HG03571 (cell line): ENCODE data around the gene CERKL.
A peak's percentile ranks its signal among the peaks of the same experiment; 100 is the strongest.
"Not testable (repeated sequence)": the region's sequence is repeated elsewhere in the genome, so short reads cannot be mapped to it uniquely, and the experiment has no call there.

Source experiments
- ATAC-seq: cut with Tn5 transposase; IDR thresholded peaks from one replicate; pipeline ENCODE4 v1.9.1; 2021; ENCODE audit not compliant: unreplicated experiment

The CERKL gene, protein sequence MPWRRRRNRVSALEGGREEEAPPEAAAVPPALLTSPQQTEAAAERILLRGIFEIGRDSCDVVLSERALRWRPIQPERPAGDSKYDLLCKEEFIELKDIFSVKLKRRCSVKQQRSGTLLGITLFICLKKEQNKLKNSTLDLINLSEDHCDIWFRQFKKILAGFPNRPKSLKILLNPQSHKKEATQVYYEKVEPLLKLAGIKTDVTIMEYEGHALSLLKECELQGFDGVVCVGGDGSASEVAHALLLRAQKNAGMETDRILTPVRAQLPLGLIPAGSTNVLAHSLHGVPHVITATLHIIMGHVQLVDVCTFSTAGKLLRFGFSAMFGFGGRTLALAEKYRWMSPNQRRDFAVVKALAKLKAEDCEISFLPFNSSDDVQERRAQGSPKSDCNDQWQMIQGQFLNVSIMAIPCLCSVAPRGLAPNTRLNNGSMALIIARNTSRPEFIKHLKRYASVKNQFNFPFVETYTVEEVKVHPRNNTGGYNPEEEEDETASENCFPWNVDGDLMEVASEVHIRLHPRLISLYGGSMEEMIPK

DNA sequence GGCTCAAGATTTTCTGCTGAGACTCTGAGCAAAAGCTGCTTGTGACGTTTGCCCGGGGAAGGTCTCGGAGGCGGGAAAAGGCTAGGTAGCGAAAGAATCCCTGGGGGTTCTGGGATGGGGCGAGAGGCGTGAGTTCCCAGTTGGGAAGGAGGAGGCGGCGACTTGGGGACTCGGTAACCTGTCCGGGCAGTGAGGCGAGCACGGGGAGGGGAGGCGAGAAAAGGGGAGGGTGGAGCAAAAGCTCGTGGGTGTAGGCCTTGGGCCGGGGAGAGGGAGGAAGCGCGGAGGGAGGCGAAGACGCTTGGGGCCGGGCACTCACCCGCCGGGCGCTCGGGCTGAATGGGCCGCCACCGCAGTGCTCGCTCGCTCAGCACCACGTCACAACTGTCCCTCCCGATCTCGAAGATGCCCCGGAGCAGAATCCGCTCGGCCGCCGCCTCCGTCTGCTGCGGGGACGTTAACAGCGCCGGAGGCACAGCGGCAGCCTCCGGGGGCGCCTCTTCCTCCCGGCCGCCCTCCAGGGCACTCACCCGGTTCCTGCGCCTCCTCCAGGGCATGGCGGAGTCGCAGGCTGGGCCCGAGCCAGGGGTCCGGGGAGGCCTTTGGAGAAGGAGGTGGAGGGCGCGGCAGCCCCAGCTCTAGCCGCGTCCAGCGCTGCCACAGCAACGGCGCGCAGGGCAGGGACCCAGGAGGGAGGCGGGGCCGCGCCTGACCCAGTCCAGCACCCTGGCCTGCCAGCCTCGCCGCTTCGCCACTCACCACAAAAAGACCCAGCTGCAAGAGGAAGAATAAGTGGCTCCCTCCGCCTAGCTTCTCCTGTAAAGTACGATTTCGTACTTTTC lies at the start of gene CERKL:
CERKL (minus strand) TSS at position 656 of the 842 bp plus-strand sequence; CDS start at position 557, 99 bp downstream.
- ATAC-seq = peak; percentile 90

DNA sequence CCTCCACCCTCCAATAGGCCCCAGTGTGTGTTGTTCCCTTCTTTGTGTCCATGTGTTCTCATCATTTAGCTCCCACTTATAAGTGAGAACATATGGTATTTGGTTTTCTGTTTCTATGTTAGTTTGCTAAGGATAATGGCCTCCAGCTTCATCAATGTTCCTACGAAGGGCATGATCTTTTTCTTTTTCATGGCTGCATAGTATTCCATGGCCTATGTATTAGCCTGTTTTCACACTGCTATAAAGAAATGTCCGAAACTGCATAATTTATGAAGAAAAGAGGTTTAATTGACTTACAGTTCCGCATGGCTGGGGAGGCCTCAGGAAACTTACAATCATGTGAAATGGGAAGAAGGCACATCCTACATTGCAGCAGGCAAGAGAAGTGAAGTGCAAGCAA lies 45.6 kb upstream of the CERKL start:
- not testable (repeated sequence) for ATAC-seq

GRCh38 chr2:181698223-181698622 lies 41.3 kb upstream of the CERKL start:
- no peak for ATAC-seq

- ATAC-seq = no peak
These were observed 40.7 kb upstream of the CERKL start for GRCh38 chr2:181697571-181697970.

DNA sequence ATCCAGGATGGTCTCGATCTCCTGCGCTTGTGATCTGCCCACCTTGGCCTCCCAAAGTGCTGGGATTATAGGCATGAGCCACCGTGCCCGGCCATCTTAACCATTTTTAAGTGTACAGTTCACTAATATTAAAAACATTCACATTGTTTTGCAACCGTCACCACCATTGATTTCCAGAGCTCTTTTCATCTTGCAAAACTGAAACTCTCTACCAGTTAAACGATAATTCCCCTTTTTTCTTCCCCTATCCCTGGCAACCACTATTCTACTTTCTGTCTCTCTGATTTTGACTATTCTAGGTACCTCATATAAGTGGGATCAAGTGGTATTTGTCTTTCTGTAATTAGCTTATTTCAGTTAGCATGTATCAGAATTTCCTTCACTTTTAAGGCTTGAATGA lies 40.2 kb upstream of the CERKL start:
- ATAC-seq = no peak

DNA sequence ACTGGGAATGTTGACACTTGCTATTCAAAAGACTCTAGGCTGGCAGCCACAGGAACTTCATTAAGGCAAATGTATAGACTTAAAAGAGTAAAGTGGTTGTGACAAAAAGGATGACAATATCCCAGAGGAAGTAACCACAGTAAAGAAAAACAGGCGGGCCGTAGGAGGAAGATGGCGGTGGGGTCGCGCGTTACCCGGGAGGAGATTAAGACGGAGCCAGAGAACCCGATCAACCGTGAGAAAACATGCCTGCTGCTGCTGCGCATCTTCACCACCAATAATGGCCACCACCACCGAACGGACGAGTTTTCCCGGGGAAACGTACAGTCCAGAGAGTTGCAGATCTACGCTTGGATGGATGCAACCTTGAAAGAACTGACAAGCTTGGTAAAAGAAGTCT lies 37.4 kb upstream of the CERKL start:
- ATAC-seq = no peak

DNA sequence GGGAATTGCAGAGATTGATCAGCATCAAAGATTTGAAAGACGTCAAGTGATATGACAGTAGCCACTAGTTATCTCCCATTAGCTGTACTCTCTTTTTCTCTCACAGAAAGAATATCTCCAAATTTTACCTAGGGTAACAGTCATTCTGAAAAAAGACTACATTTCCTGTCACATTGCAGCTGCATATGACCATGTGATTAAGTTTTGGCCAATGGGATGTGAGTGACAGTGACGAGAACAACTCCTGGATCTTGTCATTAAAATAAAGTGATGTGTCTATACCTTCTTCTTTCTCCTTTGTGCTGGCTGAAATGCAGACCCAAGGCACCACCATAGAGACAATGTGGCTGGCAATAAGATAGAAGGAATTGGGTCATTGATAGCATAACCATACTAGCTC lies 34.0 kb upstream of the CERKL start:
- ATAC-seq = no peak

GRCh38 chr2:181686576-181687185 lies 29.8 kb upstream of the CERKL start:
- no peak for ATAC-seq

DNA sequence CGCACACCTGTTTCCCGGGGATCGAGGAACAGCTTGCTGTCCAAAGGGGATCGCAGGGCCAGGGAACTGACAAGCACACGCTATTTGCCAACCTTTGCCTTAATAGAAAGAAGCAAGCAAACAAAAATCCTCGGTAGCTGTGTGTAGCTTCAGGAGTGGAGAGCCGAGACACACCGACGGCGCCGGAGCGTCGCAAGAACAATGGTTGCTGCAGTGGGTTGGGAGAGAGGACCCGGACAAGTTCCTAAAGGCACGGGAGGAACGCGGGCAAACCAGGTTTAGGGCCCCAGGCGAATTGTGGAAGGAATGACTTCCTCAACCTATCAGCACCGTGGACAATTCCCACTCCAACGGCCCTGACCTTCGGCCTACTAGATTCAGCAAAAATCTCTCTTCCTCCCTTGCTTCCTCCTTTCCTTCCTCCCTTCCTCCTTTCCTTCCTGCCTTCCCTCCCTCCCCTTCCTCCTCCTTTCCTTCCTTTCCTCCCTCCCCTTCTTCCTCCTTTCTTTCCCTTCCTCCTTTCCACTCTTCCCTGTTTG lies 28.3 kb upstream of the CERKL start:
- no peak for ATAC-seq

GRCh38 chr2:181684454-181685149 lies 27.7 kb upstream of the CERKL start:
- ATAC-seq = no peak

DNA sequence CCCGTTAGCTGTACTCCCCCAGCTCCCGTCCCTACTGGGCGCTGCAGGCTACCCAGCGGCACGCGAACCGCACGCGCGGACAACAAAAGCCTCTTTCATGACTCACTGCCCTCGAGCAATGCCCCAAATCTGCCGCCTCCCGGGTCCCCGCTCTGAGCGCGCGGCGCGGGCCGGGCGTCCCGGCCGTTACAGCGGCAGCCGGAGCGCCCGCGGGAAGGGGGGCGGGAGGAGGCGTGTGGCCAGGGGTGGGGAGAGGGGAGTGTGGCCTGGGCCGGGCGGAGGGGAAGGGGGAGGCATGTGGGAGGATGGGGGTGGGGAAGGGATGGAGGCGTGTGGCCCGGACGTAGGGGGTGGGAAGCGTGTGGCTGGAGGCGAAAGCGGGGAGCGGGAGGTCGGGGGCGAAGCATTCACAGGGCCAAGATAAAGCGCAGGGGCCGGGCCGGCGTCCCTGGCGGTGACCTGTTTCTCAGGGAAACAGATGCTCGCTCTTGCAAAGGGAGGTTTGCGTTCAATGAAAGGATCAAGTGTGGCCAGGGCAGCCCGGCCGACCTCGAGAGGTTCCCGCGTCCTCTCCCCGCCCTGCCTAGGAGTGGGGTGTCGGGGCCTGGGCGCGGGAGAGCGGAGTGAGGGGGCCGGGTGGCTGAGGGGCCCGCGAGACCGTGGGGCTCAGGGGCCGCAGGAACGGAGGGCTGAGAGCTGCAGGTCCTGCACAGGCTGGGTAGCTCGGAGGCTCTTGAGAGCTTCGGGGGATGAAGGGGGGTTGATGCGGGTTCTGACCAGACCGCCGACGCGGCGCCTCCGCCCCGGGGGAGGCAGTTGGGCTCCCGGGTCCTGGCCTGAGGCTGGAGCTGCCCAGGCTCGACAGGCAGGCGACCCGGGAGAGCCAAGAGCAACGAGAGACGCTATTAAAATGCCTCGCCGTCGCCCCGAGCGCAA lies 26.9 kb upstream of the CERKL start:
- no peak for ATAC-seq

DNA sequence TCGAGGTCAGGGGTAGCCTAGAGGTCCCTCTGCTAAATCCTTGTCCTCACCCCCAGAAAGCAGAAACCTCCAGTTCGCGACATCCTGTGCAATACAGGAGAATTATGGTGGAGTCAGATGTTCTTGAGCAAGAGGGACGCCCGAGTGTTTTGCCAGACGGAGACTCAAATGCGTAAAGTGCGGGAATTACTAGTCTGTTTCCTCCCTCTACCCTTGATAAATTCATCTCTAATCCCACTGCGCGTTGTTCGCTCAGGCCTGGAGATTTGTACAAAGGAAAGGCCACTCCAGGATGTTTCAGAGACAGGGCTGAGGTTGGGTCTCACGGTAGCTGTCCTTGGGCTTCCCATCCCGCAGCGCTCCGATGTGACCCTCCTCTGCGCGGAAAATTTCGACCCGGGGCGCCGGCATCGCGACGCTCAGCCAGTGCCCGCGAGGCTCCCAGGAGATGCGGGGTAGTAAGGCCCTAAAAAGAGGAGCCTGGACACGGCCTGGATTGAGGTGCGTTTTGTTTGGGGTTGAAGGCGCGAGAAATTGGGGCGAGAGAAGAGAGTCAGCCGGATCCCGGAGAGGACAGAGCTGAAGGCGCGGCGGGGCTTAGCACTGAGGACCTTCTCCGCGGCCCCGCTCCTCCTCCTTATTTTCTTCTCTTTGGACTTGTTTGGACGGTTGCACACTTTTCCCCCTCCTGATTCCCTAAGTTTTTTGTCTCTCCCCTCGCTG lies 26.1 kb upstream of the CERKL start:
- ATAC-seq = no peak

DNA sequence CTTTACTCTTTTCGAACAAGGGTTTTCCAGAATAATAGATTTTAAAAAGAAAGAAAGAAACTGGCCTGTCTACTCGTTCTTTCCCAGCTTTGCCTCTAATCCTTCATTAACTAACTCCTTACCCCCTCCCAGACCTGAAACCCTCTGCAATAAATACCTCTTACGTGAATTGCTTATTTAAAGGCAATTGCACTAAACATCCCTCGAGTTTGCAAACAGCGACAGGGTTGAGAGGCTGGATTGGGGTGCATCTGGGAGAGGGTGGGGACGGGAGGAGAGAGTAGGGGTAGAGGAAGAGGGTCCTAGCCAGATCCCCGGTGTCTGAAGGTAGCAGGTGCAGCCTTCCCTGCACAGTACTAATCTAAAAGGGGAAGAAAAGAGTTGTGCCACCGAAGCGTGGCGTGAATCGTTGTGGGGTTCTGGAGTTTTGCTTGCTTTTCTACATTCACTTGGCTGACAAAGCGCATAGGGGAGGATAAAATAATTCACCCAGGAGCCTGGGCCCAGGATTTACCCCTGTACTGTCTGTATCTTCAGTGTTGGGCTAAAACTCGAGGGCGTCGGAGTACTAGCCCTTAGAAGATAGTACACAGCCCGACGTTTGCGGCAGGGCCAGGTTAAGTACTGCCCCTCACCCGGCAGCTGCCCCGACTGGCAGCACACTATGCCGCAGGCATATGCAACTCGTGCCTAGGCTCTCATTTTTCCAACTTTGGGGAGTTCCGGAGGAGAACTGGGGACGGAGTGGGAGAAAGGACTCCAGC lies 25.3 kb upstream of the CERKL start:
- ATAC-seq = no peak

DNA sequence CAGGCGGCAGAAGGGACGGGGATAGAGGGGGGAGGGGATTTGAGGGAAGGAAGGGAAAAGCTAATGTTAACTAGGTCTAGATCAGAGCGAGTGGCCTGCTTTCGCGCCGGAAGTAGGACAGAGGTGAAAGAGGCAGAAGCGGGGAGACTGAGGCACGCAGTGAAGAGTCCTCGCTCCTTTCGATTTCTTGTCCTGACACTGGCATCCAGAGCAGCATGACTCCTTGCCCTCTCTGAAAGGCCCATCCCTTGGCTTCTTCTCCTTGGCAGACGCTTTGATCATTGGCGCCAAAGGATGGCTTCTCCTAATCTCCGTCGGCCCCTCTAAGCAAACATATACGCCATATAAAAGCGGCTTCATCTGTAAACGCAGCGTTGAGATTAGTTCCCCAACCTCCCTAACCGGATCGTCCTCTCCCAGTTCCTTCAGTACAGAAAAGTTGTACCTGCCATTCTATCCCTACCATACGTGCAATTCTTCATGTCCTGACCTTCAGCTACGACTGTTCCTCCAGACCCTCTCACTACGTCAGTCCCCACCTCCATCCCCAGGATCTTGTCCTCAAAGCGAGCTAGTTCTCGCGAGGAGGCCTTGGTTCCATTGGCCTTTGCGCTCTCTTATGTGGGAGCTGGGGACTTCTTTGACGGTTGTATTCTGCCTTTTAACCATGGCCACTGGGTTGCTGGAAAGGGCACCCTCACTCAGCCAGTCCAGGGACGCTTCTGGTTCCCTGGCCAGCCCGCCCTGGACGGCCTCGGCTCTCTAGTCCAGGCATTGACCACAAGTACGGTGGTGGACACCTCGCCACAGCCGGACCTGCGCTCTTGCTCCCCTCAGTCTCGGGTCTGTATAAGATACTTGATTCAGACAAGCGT lies 24.3 kb upstream of the CERKL start:
- no peak for ATAC-seq

- no peak for ATAC-seq
These were observed 23.4 kb upstream of the CERKL start, which contains the start of gene NEUROD1 for GRCh38 chr2:181680055-181680936. NEUROD1 (minus strand) TSS chr2:181680517; CDS start chr2:181678860, 1,657 bp downstream.

DNA sequence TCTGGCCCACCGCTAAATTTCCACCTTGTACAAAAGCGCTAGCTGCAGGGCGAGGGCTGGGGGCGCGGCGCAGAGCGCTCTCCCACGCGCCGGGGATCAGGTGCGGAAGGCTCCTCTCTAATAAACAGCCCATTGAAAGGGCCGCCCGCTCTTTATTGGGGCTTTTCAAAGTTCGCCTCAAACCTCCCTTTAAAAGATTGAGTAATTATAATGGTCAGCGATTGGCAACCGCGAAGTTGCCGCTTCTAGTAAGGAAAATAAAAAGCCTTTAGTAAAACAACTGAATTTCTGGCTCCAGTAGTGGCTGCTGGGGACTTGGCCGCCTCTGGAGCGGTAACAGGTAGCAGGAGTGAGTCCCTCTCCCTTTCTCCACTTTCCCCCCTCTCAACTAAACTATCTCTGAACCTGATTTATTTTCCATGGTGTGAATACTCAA lies 22.7 kb upstream of the CERKL start:
- no peak for ATAC-seq
